ENCODE data around the gene XYLB. TPM values are rescaled to one million over a fixed set of nuclear protein-coding genes. Genes with fewer than 3 reads are reported as not detected.

The XYLB gene
- total RNA-seq, 5 donors from 2014 or later (not counting 1 experiment from before 2014, with no cell fraction given) = 0.59 to 1.9 (median 1.0) TPM

- Mint-ChIP-seq H3K4me3 (no peak overlapping the region), H3K27me3 (no peaks in the 10 kb centered on the region), H3K9me3 (peaks cover 0 to 6% (median 0%) of the 10 kb centered on the region in 3 donors), H3K36me3 (no peaks in the 10 kb centered on the region), H3K27ac (no peak overlapping the region), H3K4me1 (peaks cover 10 to 14% (median 10%) of the 10 kb centered on the region in 3 donors)
- Histone ChIP-seq H3K4me3 (ENCODE audit: control insufficient read depth in 1 of 2, extremely low read depth in 1 of 2, low read length in 1 of 2) (no peak overlapping the region), H3K36me3 (ENCODE audit: control insufficient read depth in 2 of 2, extremely low read depth in 1 of 2, insufficient read depth in 1 of 2, low read length in 1 of 2) (no peaks in the 10 kb centered on the region), H3K4me1 (ENCODE audit: control insufficient read depth in 1 of 2, extremely low read depth in 1 of 2, insufficient read depth in 2 of 2, low read length in 2 of 2) (peaks cover 3 to 11% of the 10 kb centered on the region in 2 experiments), H3K27ac (ENCODE audit: low read length) (no peak overlapping the region), H3K27me3 (replicated peaks in 1 of 2; ENCODE audit: control insufficient read depth in 2 of 2, extremely low read depth in 1 of 2, insufficient read depth in 2 of 2, low read length in 1 of 2) (no peaks in the 10 kb centered on the region), H3K9me3 (no peaks in the 10 kb centered on the region)
- CTCF ChIA-PET = no interaction called here
- ATAC-seq (replicated peaks in 1 of 4) (no peak), DNase-seq (no peak)
- WGBS (ENCODE audit: insufficient coverage) = no CpG with 5 or more reads among the region's 3 CpGs
- POLR2A ChIA-PET = interaction anchor here in 1 of 2 donors (0.5 kb wide), 1 partner anchor 431 kb away, joined by 8 read pairs; no protein-coding TSS in a partner anchor
Observed at GRCh38 chr3:38367779-38368178, 21.2 kb downstream of the XYLB start.

GRCh38 chr3:38368238-38368637, 21.7 kb downstream of the XYLB start:
- WGBS (ENCODE audit: insufficient coverage) = 90% methylated on average over 2 of the region's 5 CpGs
- no peaks in the 10 kb centered on the region for H3K9me3 ChIP-seq
- H3K4me3 ChIP-seq (ENCODE audit: control insufficient read depth in 1 of 2, extremely low read depth in 1 of 2, low read length in 1 of 2) = no peak overlapping the region
- no peak overlapping the region for H3K4me3 Mint-ChIP-seq
- ChIA-PET CTCF (no interaction called here), POLR2A (no interaction called here)
- H3K4me1 ChIP-seq (ENCODE audit: control insufficient read depth in 1 of 2, extremely low read depth in 1 of 2, insufficient read depth in 2 of 2, low read length in 2 of 2) = peaks cover 3 to 15% of the 10 kb centered on the region in 2 experiments
- peaks cover 15 to 19% (median 15%) of the 10 kb centered on the region in 3 donors for H3K4me1 Mint-ChIP-seq
- no peaks in the 10 kb centered on the region for H3K27me3 Mint-ChIP-seq
- no peaks in the 10 kb centered on the region for H3K36me3 Mint-ChIP-seq
- no peak overlapping the region for H3K27ac ChIP-seq (ENCODE audit: low read length)
- DNase-seq (no peak), ATAC-seq (replicated peaks in 1 of 4) (no peak)
- peaks cover 0 to 6% (median 0%) of the 10 kb centered on the region in 3 donors for H3K9me3 Mint-ChIP-seq
- no peaks in the 10 kb centered on the region for H3K36me3 ChIP-seq (ENCODE audit: control insufficient read depth in 2 of 2, extremely low read depth in 1 of 2, insufficient read depth in 1 of 2, low read length in 1 of 2)
- H3K27me3 ChIP-seq (replicated peaks in 1 of 2; ENCODE audit: control insufficient read depth in 2 of 2, extremely low read depth in 1 of 2, insufficient read depth in 2 of 2, low read length in 1 of 2) = no peaks in the 10 kb centered on the region
- no peak overlapping the region for H3K27ac Mint-ChIP-seq

- Histone ChIP-seq H3K36me3 (ENCODE audit: control insufficient read depth in 2 of 2, extremely low read depth in 1 of 2, insufficient read depth in 1 of 2, low read length in 1 of 2) (no peaks in the 10 kb centered on the region), H3K4me3 (ENCODE audit: control insufficient read depth in 1 of 2, extremely low read depth in 1 of 2, low read length in 1 of 2) (no peak overlapping the region), H3K27me3 (replicated peaks in 1 of 2; ENCODE audit: control insufficient read depth in 2 of 2, extremely low read depth in 1 of 2, insufficient read depth in 2 of 2, low read length in 1 of 2) (no peaks in the 10 kb centered on the region), H3K27ac (ENCODE audit: low read length) (no peak overlapping the region), H3K9me3 (no peaks in the 10 kb centered on the region), H3K4me1 (ENCODE audit: control insufficient read depth in 1 of 2, extremely low read depth in 1 of 2, insufficient read depth in 2 of 2, low read length in 2 of 2) (peaks cover 13 to 23% of the 10 kb centered on the region in 2 experiments)
- peaks cover 0 to 6% (median 0%) of the 10 kb centered on the region in 3 donors for H3K9me3 Mint-ChIP-seq
- ATAC-seq (replicated peaks in 1 of 4) (no peak), DNase-seq (no peak)
- no peak overlapping the region for H3K27ac Mint-ChIP-seq
- peaks cover 23 to 24% (median 23%) of the 10 kb centered on the region in 3 donors for H3K4me1 Mint-ChIP-seq
- no CpG with 5 or more reads among the region's 3 CpGs for WGBS (ENCODE audit: insufficient coverage)
- no peaks in the 10 kb centered on the region for H3K27me3 Mint-ChIP-seq
- POLR2A ChIA-PET = no interaction called here
- no peaks in the 10 kb centered on the region for H3K36me3 Mint-ChIP-seq
- CTCF ChIA-PET = no interaction called here
- no peak overlapping the region for H3K4me3 Mint-ChIP-seq
Observed at GRCh38 chr3:38369186-38369585, 22.6 kb downstream of the XYLB start.

GRCh38 chr3:38370149-38370548, 23.6 kb downstream of the XYLB start:
- Mint-ChIP-seq H3K27me3 (no peaks in the 10 kb centered on the region), H3K9me3 (peaks cover 0 to 6% (median 0%) of the 10 kb centered on the region in 3 donors), H3K27ac (no peak overlapping the region), H3K36me3 (no peaks in the 10 kb centered on the region), H3K4me3 (no peak overlapping the region), H3K4me1 (peaks cover 25 to 27% (median 26%) of the 10 kb centered on the region in 3 donors)
- POLR2A ChIA-PET = no interaction called here
- Histone ChIP-seq H3K27ac (ENCODE audit: low read length) (no peak overlapping the region), H3K9me3 (no peaks in the 10 kb centered on the region), H3K36me3 (ENCODE audit: control insufficient read depth in 2 of 2, extremely low read depth in 1 of 2, insufficient read depth in 1 of 2, low read length in 1 of 2) (no peaks in the 10 kb centered on the region), H3K27me3 (replicated peaks in 1 of 2; ENCODE audit: control insufficient read depth in 2 of 2, extremely low read depth in 1 of 2, insufficient read depth in 2 of 2, low read length in 1 of 2) (no peaks in the 10 kb centered on the region), H3K4me1 (ENCODE audit: control insufficient read depth in 1 of 2, extremely low read depth in 1 of 2, insufficient read depth in 2 of 2, low read length in 2 of 2) (peaks cover 16 to 29% of the 10 kb centered on the region in 2 experiments), H3K4me3 (ENCODE audit: control insufficient read depth in 1 of 2, extremely low read depth in 1 of 2, low read length in 1 of 2) (no peak overlapping the region)
- WGBS (ENCODE audit: insufficient coverage) = 73% methylated on average over 2 of the region's 2 CpGs
- ATAC-seq (replicated peaks in 1 of 4) = no peak
- CTCF ChIA-PET = no interaction called here
- no peak for DNase-seq

GRCh38 chr3:38370861-38371260, 24.3 kb downstream of the XYLB start:
- Histone ChIP-seq H3K27ac (ENCODE audit: low read length) (no peak overlapping the region), H3K27me3 (replicated peaks in 1 of 2; ENCODE audit: control insufficient read depth in 2 of 2, extremely low read depth in 1 of 2, insufficient read depth in 2 of 2, low read length in 1 of 2) (no peaks in the 10 kb centered on the region), H3K36me3 (ENCODE audit: control insufficient read depth in 2 of 2, extremely low read depth in 1 of 2, insufficient read depth in 1 of 2, low read length in 1 of 2) (no peaks in the 10 kb centered on the region), H3K4me1 (ENCODE audit: control insufficient read depth in 1 of 2, extremely low read depth in 1 of 2, insufficient read depth in 2 of 2, low read length in 2 of 2) (peaks cover 16 to 34% of the 10 kb centered on the region in 2 experiments), H3K9me3 (no peaks in the 10 kb centered on the region), H3K4me3 (ENCODE audit: control insufficient read depth in 1 of 2, extremely low read depth in 1 of 2, low read length in 1 of 2) (no peak overlapping the region)
- DNase-seq (no peak), ATAC-seq (replicated peaks in 1 of 4) (no peak)
- ChIA-PET POLR2A (no interaction called here), CTCF (no interaction called here)
- Mint-ChIP-seq H3K36me3 (no peaks in the 10 kb centered on the region), H3K27me3 (no peaks in the 10 kb centered on the region), H3K4me1 (peaks cover 27 to 33% (median 30%) of the 10 kb centered on the region in 3 donors), H3K9me3 (peaks cover 0 to 6% (median 0%) of the 10 kb centered on the region in 3 donors), H3K4me3 (no peak overlapping the region), H3K27ac (no peak overlapping the region)
- WGBS (ENCODE audit: insufficient coverage) = 100% methylated on average over 3 of the region's 4 CpGs

- H3K4me3 Mint-ChIP-seq = no peak overlapping the region
- DNase-seq (no peak), ATAC-seq (replicated peaks in 1 of 4) (no peak)
- WGBS (ENCODE audit: insufficient coverage) = 87% methylated on average over 11 of the region's 15 CpGs
- H3K9me3 Mint-ChIP-seq = peaks cover 0 to 6% (median 0%) of the 10 kb centered on the region in 3 donors
- Histone ChIP-seq H3K4me1 (ENCODE audit: control insufficient read depth in 1 of 2, extremely low read depth in 1 of 2, insufficient read depth in 2 of 2, low read length in 2 of 2) (peaks cover 16 to 34% of the 10 kb centered on the region in 2 experiments), H3K27ac (ENCODE audit: low read length) (no peak overlapping the region), H3K9me3 (no peaks in the 10 kb centered on the region), H3K36me3 (ENCODE audit: control insufficient read depth in 2 of 2, extremely low read depth in 1 of 2, insufficient read depth in 1 of 2, low read length in 1 of 2) (no peaks in the 10 kb centered on the region), H3K4me3 (ENCODE audit: control insufficient read depth in 1 of 2, extremely low read depth in 1 of 2, low read length in 1 of 2) (no peak overlapping the region), H3K27me3 (replicated peaks in 1 of 2; ENCODE audit: control insufficient read depth in 2 of 2, extremely low read depth in 1 of 2, insufficient read depth in 2 of 2, low read length in 1 of 2) (no peaks in the 10 kb centered on the region)
- ChIA-PET POLR2A (no interaction called here), CTCF (no interaction called here)
- H3K27me3 Mint-ChIP-seq = no peaks in the 10 kb centered on the region
- peaks cover 27 to 33% (median 30%) of the 10 kb centered on the region in 3 donors for H3K4me1 Mint-ChIP-seq
- H3K36me3 Mint-ChIP-seq = no peaks in the 10 kb centered on the region
- H3K27ac Mint-ChIP-seq = no peak overlapping the region
Observed at GRCh38 chr3:38371541-38372213, 25.1 kb downstream of the XYLB start.
